Subcutaneous abdominal adipose tissue (tissue), 5 donors: ENCODE results near the gene SERTAD1.

Experiments used
- H3K27ac ChIP-seq: one replicate; pipeline ENCODE4 v1.7.0; 2013; ENCODE audit warnings: low read depth, mild to moderate bottlenecking, inconsistent platforms, low read length, moderate library complexity
- H3K27me3 ChIP-seq, 5 donors: one replicate each; pipeline ENCODE4 v1.7.0; 2013; ENCODE audit warnings: low read length in 5 of 5, inconsistent platforms in 1 of 5; ENCODE audit not compliant: control insufficient read depth in 5 of 5, insufficient read depth in 4 of 5
- H3K36me3 ChIP-seq, 5 donors: one replicate each; pipeline ENCODE4 v1.7.0; 2013; ENCODE audit warnings: low read length in 5 of 5; ENCODE audit not compliant: control insufficient read depth in 5 of 5, insufficient read depth in 5 of 5
- H3K4me1 ChIP-seq, 5 donors: one replicate each; pipeline ENCODE4 v1.7.0; 2013; ENCODE audit warnings: low read length in 5 of 5, mild to moderate bottlenecking in 3 of 5, moderate library complexity in 1 of 5; ENCODE audit not compliant: control insufficient read depth in 5 of 5, insufficient read depth in 5 of 5
- H3K4me3 ChIP-seq, 5 donors: one replicate each; pipeline ENCODE4 v1.7.0; 2013; ENCODE audit warnings: low read length in 5 of 5, low read depth in 1 of 5
- H3K9ac ChIP-seq, 5 donors: one replicate each; pipeline ENCODE4 v1.7.0; 2013; ENCODE audit warnings: low read length in 5 of 5, mild to moderate bottlenecking in 4 of 5, moderate library complexity in 3 of 5
- H3K9me3 ChIP-seq, 5 donors: one replicate each; pipeline ENCODE4 v1.7.0; 2013; ENCODE audit warnings: low read length in 5 of 5; ENCODE audit not compliant: control insufficient read depth in 5 of 5
- donor health status: healthy.
- donor health status: healthy.
- donor health status: healthy.
- donor health status: healthy.
- donor health status: healthy.

The SERTAD1 gene

DNA sequence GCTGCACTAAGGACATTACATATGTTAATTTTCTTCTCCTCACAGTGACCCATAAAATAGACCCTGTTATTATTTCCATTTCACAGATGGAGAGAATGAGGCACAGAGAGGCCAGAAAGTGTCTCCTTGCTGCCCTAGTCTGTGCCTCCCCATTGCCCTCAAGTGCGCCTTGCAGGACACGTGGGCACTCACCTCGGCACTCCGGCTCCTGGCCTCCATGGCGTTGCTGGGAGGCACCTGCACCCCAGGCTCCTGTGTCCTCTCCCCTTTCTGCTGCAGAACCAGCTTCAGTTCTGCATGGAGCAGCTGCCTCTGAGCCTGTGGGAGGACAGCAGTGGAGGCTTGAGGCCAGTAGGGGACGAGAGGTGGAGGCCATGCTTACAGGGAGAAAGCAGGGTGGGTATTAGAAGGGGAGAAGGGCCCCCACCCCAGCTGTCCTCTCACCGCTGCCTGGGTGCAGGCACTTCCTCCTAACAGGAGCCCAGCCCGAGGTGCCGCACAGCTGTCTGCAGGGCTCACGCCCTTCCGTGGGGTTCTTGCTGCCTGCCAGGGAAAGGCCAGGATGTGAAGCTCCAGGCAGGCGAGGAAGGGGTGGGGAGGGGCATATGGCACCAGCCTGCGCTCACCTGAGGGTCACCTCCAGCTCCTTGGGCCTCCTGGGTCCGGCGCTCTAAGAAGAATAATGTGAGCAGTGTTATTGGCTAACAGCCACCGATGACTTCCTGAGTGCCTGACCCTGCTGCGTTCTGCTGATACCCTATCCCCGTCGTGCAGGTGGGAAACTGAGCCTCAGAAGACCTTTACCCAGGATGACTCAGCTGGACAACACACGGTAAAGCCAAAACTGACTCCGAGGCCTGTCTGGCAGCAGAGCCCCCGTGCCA lies 17.8 kb downstream of the SERTAD1 start:
- Histone ChIP-seq H3K4me3 (no peak overlapping the region), H3K4me1 (peaks cover 2 to 37% (median 33%) of the 10 kb centered on the region in 5 donors), H3K36me3 (no peaks in the 10 kb centered on the region), H3K9me3 (no peaks in the 10 kb centered on the region), H3K27ac (no peak overlapping the region), H3K27me3 (peaks cover 0 to 3% (median 0%) of the 10 kb centered on the region in 5 donors), H3K9ac (no peak overlapping the region)

DNA sequence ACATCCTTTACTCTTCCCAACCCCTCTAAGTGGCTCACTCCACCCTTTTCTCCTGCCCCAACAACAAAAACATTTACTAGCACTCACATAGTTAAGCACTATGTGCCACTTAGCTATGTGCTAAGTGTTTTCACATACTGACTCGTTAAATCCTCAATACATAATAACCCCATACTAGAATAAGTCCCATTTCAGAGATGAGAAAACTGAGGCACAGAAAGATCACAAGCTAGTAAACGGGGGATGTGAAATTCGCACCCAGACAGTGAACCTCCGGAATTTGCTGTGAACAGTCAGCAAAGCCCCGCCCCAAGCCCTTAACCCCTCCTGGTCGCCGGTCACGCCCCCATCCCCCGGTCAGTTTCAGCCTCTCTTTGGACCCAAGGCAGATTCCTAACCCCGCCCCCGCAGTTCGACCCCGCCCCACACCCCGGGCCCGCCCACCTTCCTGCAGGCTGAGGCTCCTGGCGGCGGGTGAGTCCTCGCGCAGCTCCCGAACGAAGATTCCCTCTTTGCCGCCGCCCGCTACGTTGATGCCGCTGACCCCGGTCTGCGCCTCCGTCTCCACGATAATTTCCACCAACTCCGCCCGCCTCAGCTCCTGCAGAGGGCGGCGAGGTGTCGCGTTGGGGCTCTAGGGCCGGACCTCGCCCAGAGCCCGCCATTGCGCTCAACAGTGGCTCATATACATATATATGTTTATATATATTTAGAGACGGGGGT lies 22.4 kb downstream of the SERTAD1 start:
- H3K27ac ChIP-seq, result peak overlapping the region; percentile 74

DNA sequence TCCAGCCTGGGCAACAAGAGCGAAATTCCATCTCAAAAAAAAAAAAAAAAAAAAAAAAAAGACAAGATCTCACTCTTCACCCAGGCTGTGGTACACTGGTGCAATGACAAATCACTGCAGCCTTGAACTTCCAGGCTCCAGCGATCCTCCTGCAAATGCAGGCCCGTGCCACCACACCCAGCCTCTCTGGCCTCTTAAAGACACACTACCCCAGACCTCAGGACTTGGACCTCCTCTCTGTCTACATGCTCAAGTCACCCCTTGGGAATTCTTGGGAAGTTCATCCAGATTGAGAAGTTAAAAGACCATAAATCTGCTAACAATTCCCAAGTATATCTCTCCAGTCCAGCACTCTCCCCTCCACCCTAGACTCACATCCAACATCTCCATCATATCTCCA lies 25.2 kb downstream of the SERTAD1 start:
- H3K9ac ChIP-seq, result no peak overlapping the region
- no peaks in the 10 kb centered on the region for H3K27me3 ChIP-seq
- H3K4me3 ChIP-seq, result no peak overlapping the region
- H3K27ac ChIP-seq, result no peak overlapping the region
- no peaks in the 10 kb centered on the region for H3K9me3 ChIP-seq
- peaks cover 0 to 6% (median 0%) of the 10 kb centered on the region in 5 donors for H3K36me3 ChIP-seq
- H3K4me1 ChIP-seq, result peaks cover 0 to 29% (median 25%) of the 10 kb centered on the region in 5 donors

More for the DNA sequence above, 22.4 kb downstream of the SERTAD1 start:
- Histone ChIP-seq H3K27me3 (no peaks in the 10 kb centered on the region), H3K9ac (peak overlapping the region in 4 of 5 donors; percentile 30 to 75 (median 70)), H3K9me3 (no peaks in the 10 kb centered on the region), H3K36me3 (no peaks in the 10 kb centered on the region), H3K4me1 (peaks cover 2 to 34% (median 25%) of the 10 kb centered on the region in 5 donors), H3K4me3 (peak overlapping the region; percentile 60 to 75 (median 69))

DNA sequence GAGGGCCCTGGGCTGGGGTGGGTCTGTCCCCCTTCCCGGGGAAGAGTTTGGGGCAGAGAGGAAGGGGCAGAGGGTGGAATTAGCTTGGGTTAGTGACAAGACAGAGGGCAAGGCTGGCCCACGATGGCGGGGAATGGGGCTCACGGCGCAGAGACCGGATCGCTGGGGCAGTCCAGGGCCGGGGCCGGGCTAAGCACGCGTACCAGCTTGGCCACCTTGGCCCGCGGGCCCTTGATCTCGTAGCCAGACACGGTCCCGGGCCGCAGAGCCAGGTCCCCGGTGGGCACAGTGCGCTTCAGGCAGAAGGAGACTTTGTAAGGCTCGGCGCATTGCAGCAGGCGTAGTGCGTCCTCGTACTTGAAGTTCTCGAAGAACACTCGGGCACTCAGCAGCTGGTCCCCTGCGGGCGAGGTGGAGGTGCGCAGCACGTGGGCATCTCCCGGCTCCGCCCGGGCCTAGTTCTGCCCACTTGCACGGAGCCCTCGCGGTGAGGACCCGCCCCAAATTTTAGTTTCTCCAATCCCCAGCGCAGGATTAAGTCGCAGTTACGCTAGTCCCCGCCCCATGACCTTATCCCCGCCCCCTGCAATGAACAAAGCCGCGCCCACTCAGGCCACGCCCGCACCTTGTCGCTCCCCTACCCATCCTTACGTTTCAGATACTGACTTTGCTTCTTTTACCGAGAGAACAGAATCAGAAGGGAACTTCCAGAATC lies 27.2 kb downstream of the SERTAD1 start:
- H3K27ac ChIP-seq, result no peak overlapping the region
- peaks cover 0 to 16% (median 11%) of the 10 kb centered on the region in 5 donors for H3K4me1 ChIP-seq
- peaks cover 0 to 6% (median 0%) of the 10 kb centered on the region in 5 donors for H3K36me3 ChIP-seq
- H3K9ac ChIP-seq, result no peak overlapping the region
- H3K9me3 ChIP-seq, result no peaks in the 10 kb centered on the region
- no peaks in the 10 kb centered on the region for H3K27me3 ChIP-seq
- peak overlapping the region in 1 of 5 donors; percentile 34 for H3K4me3 ChIP-seq

DNA sequence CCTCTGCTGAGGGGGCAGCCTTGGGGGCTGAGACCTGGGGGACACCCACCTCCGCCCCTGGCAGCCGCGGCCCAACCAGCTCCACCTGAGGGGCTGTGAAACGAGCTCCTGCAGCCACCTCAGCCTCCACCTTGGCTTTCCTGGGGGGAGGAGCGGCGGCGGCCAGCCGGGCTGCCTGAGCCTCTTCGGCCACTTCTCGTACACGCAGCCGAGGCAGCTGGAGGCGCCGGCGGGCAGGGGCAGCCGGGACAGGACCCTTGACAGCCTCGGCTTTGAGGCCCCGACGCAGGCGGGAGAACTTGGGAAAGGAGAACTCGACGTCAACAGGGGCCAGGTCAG lies 28.3 kb downstream of the SERTAD1 start:
- Histone ChIP-seq H3K9me3 (no peaks in the 10 kb centered on the region), H3K9ac (no peak overlapping the region), H3K27me3 (no peaks in the 10 kb centered on the region), H3K4me3 (no peak overlapping the region), H3K27ac (no peak overlapping the region), H3K4me1 (peaks cover 0 to 9% (median 5%) of the 10 kb centered on the region in 5 donors), H3K36me3 (peaks cover 0 to 6% (median 0%) of the 10 kb centered on the region in 5 donors)

DNA sequence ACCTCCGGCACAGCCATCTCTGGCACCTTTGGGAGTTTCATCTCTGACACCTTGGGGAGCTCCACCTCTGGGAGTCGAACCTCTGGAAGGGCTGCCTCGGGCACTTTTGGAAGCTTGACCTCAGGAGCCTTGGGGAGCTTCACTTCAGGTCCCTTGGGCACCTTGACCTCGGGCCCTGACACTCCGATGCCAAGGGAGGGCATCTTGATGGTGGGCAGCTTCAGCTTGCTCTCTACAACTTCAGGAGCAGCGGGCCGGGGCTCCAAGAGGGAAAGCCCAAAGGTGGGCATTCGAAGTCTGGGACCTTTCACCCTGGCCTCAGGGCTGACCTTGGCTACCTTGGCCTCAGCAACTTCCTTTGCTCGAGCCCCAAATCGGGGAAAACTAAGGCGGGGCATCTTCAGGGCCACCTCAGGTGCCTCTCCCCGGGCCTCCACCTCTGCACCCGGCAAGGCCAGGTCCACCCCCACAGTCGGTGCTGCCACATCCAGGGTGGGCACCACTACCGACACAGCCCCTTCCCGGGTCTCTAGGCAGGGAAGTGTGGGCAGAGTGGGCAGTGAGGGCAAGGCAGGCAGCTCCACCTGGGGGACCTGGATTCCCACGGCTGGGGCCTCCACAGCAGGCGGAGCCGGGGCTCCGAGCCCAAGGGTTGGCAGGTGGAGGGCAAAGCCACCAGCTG lies 28.8 kb downstream of the SERTAD1 start:
- peaks cover 0 to 9% (median 5%) of the 10 kb centered on the region in 5 donors for H3K4me1 ChIP-seq

DNA sequence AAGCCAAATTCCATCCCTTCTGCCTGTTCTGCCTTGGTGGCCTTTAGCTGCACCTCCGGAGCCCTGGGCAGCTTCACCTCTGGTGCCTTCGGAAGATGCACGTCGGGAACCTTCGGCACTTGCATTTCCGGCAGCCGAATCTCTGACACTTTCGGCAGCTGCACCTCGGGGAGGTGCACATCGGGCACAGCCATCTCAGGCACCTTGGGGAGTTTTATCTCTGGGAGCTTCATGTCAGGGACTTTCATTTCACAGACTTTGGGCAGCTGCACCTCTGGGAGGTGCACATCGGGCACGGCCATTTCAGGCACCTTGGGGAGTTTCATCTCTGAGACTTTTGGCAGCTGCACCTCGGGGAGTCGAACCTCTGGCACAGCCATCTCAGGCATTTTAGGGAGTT lies 29.8 kb downstream of the SERTAD1 start:
- Histone ChIP-seq H3K27me3 (no peaks in the 10 kb centered on the region), H3K27ac (no peak overlapping the region), H3K4me3 (no peak overlapping the region), H3K36me3 (peaks cover 0 to 6% (median 0%) of the 10 kb centered on the region in 5 donors), H3K4me1 (peaks cover 0 to 9% (median 5%) of the 10 kb centered on the region in 5 donors), H3K9ac (no peak overlapping the region), H3K9me3 (no peaks in the 10 kb centered on the region)

More for the DNA sequence above, 28.8 kb downstream of the SERTAD1 start:
- Histone ChIP-seq H3K27ac (no peak overlapping the region), H3K36me3 (peaks cover 0 to 6% (median 0%) of the 10 kb centered on the region in 5 donors), H3K27me3 (no peaks in the 10 kb centered on the region), H3K9me3 (no peaks in the 10 kb centered on the region), H3K4me3 (no peak overlapping the region), H3K9ac (no peak overlapping the region)

DNA sequence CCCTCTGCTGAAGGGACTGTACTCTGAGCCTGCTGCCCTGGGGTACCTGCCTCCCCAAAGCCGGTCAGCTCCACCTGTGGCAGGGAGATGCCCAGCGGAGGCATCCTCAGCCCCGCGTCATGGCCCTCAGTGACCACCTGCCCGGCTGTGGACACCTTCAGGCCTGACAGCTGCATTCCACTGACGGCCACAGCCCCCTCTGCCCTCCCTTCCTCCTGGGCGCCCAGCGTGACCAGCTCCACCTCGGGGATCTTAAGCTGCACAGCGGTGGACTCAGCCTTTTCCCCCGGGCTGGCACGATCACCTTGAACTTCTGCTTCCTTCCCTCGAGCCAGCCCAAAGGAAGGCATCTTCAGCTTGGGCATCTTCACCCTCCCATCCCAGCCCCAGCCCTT lies 31.0 kb downstream of the SERTAD1 start:
- Histone ChIP-seq H3K36me3 (peaks cover 0 to 6% (median 0%) of the 10 kb centered on the region in 5 donors), H3K27ac (no peak overlapping the region), H3K4me3 (no peak overlapping the region), H3K4me1 (peaks cover 0 to 5% (median 0%) of the 10 kb centered on the region in 5 donors), H3K9ac (no peak overlapping the region), H3K9me3 (no peaks in the 10 kb centered on the region), H3K27me3 (no peaks in the 10 kb centered on the region)
